Suppressor macrophage treated with lipopolysaccharide for 4 hours (primary cell): ENCODE data around the gene PPM1A.
A peak's percentile ranks its signal among the peaks of the same experiment; 100 is the strongest.

Experiments used
- DNase-seq: peaks from one replicate; pipeline ENCODE4 v3.0.0-alpha.2; 2020

Gene PPM1A

GRCh38 chr14:60327447-60328331 lies 78.7 kb downstream of the PPM1A start:
- DNase-seq: peak; percentile 74

- no peak for DNase-seq
Observed at GRCh38 chr14:60328583-60328982, 79.6 kb downstream of the PPM1A start.

GRCh38 chr14:60329274-60329673 lies 80.3 kb downstream of the PPM1A start:
- DNase-seq: no peak

- peak; percentile 79 for DNase-seq
Observed at GRCh38 chr14:60331201-60332045, 82.4 kb downstream of the PPM1A start.

- DNase-seq: no peak
Observed at GRCh38 chr14:60332046-60332399, 83.0 kb downstream of the PPM1A start.

- DNase-seq: no peak
Observed at GRCh38 chr14:60332869-60333268, 83.8 kb downstream of the PPM1A start.

GRCh38 chr14:60339571-60339970 lies 90.5 kb downstream of the PPM1A start:
- no peak for DNase-seq

GRCh38 chr14:60343571-60344071 lies 94.6 kb downstream of the PPM1A start:
- no peak for DNase-seq

GRCh38 chr14:60344751-60345150 lies 95.7 kb downstream of the PPM1A start:
- no peak for DNase-seq

- DNase-seq: peak; percentile 2
Observed at GRCh38 chr14:60346706-60347105, 97.7 kb downstream of the PPM1A start.

GRCh38 chr14:60348211-60348610 lies 99.2 kb downstream of the PPM1A start:
- DNase-seq: no peak
